ENCODE data around the gene DTX3. TPM values are rescaled to one million over a fixed set of nuclear protein-coding genes. Genes with fewer than 3 reads are reported as not detected.

The DTX3 gene
- total and polyA plus RNA-seq, 2 of the 13 experiments (the other 11 are each of a cell fraction or from before 2014, with no cell fraction given): 9.0 to 27.2 TPM

DNA sequence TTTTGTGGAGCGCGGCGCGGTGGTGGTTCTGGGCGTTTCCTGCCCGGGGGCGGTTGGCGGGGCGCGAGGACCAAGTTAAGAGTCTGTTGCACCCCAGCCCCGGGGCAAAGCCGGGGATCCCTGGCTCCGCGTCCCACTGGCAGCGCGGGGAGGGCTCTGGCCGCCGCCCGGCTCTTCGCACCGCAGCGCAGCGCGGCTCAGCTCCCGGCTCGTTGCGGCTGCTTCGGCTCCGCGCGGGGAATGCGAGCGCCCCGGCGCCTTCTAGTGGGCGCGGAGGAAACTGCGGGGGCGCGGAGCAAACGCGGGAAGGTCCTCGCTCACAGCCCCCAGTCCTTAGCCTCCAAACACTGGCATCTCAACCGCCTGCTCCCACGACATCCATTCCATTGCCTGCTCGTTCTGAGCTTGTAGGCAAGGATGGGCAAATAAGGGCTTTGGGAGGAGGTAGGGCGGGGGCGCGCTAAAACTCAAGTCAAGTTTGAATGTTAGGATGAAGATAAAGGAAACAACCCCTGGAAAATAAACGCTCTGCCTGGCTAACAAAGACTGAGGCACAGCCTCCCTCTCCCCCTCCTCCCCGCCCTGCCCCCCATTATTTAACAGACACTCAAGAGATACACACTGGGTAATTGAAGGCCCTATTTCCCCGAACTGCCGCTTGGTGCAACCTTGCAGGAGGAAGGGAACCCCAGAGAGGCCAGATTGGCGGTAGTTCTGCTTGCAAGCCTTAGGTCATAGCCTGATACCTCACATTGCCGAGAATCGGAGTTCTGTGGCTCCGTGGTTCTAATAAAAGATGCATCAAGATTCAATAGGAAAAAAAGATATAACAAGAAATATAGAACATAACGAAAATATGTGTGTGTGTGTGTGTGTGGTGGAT lies 28.6 kb downstream of the DTX3 start, which contains the start of gene B4GALNT1 (continued):
- TF ChIP-seq MZF1 (CRISPR knock-in tag; IDR thresholded peaks at IDR 0.05; ENCODE audit: borderline replicate concordance) (no peak), ZNF709 (CRISPR knock-in tag; IDR thresholded peaks at IDR 0.05) (peak; percentile 83), ZKSCAN5 (CRISPR knock-in tag; IDR thresholded peaks at IDR 0.05) (no peak), HDAC2 (CRISPR knock-in tag; IDR thresholded peaks at IDR 0.05) (no peak), ATF4 (CRISPR knock-in tag; IDR thresholded peaks at IDR 0.05) (no peak), CCDC6 (CRISPR knock-in tag; IDR thresholded peaks at IDR 0.05) (0 out of 2 replicates have a peak, but pooled peaks have one; percentile 41), NAIF1 (CRISPR knock-in tag; IDR thresholded peaks at IDR 0.05; ENCODE audit: borderline replicate concordance) (no peak), IKZF4 (CRISPR knock-in tag; IDR thresholded peaks at IDR 0.05; ENCODE audit: borderline replicate concordance, low read depth, not compliant biosample characterization) (peak; percentile 89), ZNF562 (CRISPR knock-in tag; IDR thresholded peaks at IDR 0.05; ENCODE audit: borderline replicate concordance) (no peak), ZNF142 (CRISPR knock-in tag; IDR thresholded peaks at IDR 0.05) (peak; percentile 34; the same call in 1 of the 2 replicates), ZNF556 (CRISPR knock-in tag; IDR thresholded peaks at IDR 0.05; ENCODE audit: borderline replicate concordance) (peak; percentile 73; the same call in 1 of the 2 replicates), ZMYM4 (CRISPR knock-in tag; IDR thresholded peaks at IDR 0.05) (peak; percentile 57; the same call in 1 of the 2 replicates), HNRNPL (IDR thresholded peaks at IDR 0.05; ENCODE audit: low read depth, low read length) (no peak), POLR2AphosphoS5 (IDR thresholded peaks at IDR 0.05; ENCODE audit: low read depth, low read length) (no peak), ONECUT2 (CRISPR knock-in tag; IDR thresholded peaks at IDR 0.05) (no peak), SMARCC2 (IDR thresholded peaks at IDR 0.05) (no peak)
- TF ChIP-seq, protein P1, sequence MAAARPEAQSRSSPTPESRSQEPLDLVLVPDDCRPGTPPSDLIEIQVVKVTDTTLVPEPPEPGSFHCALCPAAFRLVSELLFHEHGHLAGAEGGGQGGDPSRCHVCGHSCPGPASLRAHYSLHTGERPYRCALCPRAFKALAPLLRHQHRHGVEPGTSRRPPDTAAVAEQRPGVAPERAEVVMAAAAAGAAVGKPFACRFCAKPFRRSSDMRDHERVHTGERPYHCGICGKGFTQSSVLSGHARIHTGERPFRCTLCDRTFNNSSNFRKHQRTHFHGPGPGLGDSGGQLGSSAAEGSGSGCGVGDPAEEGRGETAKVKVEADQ (CRISPR knock-in tag; IDR thresholded peaks at IDR 0.05; ENCODE audit: borderline replicate concordance): 0 out of 2 replicates have a peak, but pooled peaks have one; percentile 44
- TF ChIP-seq, protein P2, sequence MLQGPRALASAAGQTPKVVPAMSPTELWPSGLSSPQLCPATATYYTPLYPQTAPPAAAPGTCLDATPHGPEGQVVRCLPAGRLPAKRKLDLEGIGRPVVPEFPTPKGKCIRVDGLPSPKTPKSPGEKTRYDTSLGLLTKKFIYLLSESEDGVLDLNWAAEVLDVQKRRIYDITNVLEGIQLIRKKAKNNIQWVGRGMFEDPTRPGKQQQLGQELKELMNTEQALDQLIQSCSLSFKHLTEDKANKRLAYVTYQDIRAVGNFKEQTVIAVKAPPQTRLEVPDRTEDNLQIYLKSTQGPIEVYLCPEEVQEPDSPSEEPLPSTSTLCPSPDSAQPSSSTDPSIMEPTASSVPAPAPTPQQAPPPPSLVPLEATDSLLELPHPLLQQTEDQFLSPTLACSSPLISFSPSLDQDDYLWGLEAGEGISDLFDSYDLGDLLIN (CRISPR knock-in tag; IDR thresholded peaks at IDR 0.05; ENCODE audit: borderline replicate concordance): no peak
- TF ChIP-seq, protein P3, sequence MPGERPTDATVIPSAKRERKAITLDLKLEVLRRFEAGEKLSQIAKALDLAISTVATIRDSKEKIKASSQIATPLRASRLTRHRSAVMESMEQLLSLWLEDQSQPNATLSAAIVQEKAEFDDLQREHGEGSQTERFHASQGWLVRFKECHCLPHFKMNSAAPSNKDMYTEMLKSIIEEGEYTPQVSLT (CRISPR knock-in tag; IDR thresholded peaks at IDR 0.05; ENCODE audit: borderline replicate concordance, low read depth): no peak

All from HepG2 (cell line).